GM23338 (cell line): ENCODE measurements around the gene TLR5. TPM values are rescaled to one million over a fixed set of nuclear protein-coding genes. Genes with fewer than 3 reads are reported as not detected.

Source experiments
- ATAC-seq: fragments of 200-7000 bp; cut with Tn5 transposase; 3 replicates; pipeline ENCODE4 v1.9.1; 2020
- DNase-seq: peaks from one replicate; pipeline ENCODE4 v3.0.0-alpha.2; 2015; ENCODE audit warnings: low spot score
- H2AFZ ChIP-seq: fragments of 200-600 bp; sonication (generic); 2 replicates; pipeline ENCODE4 v1.8.0; 2016; ENCODE audit warnings: antibody characterized with exemption, mild to moderate bottlenecking, moderate library complexity
- H3F3A ChIP-seq: fragments of 200-600 bp; sonication (generic); replicated peaks from 2 replicates; pipeline ENCODE4 v1.8.0; 2017; ENCODE audit warnings: antibody characterized with exemption, mixed run types, low read depth
- H3K27ac ChIP-seq: fragments of 200-600 bp; sonication (generic); 2 replicates; pipeline ENCODE4 v1.6.1; 2016; ENCODE audit warnings: low read depth
- H3K27me3 ChIP-seq: fragments of 200-600 bp; sonication (generic); 2 replicates; pipeline ENCODE4 v1.8.0; 2016; ENCODE audit warnings: mild to moderate bottlenecking, mixed run types, moderate library complexity; ENCODE audit not compliant: insufficient read depth
- H3K36me3 ChIP-seq: fragments of 200-600 bp; sonication (generic); 2 replicates; pipeline ENCODE4 v1.8.0; 2016; ENCODE audit warnings: mild to moderate bottlenecking; ENCODE audit not compliant: insufficient read depth
- H3K4me1 ChIP-seq: fragments of 200-600 bp; sonication (generic); 2 replicates; pipeline ENCODE4 v1.8.0; 2016; ENCODE audit warnings: mild to moderate bottlenecking, moderate library complexity; ENCODE audit not compliant: insufficient read depth
- H3K4me2 ChIP-seq: fragments of 200-600 bp; sonication (generic); 2 replicates; pipeline ENCODE4 v1.7.1; 2017; ENCODE audit warnings: mixed run types
- H3K4me3 ChIP-seq: fragments of 200-600 bp; sonication (generic); 2 replicates; pipeline ENCODE4 v1.6.1; 2016; ENCODE audit warnings: mixed run types
- H3K79me2 ChIP-seq: fragments of 200-600 bp; sonication (generic); replicated peaks from 2 replicates; pipeline ENCODE4 v1.8.0; 2017; ENCODE audit warnings: mild to moderate bottlenecking; ENCODE audit not compliant: insufficient read depth
- H3K9me2 ChIP-seq: fragments of 200-600 bp; sonication (generic); 2 replicates; pipeline ENCODE4 v1.8.0; 2017; ENCODE audit not compliant: insufficient read depth
- H4K20me1 ChIP-seq: fragments of 200-600 bp; sonication (generic); replicated peaks from 2 replicates; pipeline ENCODE4 v1.8.0; 2017; ENCODE audit warnings: mild to moderate bottlenecking; ENCODE audit not compliant: insufficient read depth
- H3K27ac Mint-ChIP-seq: 2 replicates; pipeline ENCODE4 v1.8.0; 2020; ENCODE audit warnings: inconsistent platforms, mild to moderate bottlenecking, moderate library complexity, mixed read lengths
- H3K27me3 Mint-ChIP-seq: 3 replicates; pipeline ENCODE4 v1.8.0; 2022; ENCODE audit warnings: low read depth, mild to moderate bottlenecking, moderate library complexity, mixed read lengths, inconsistent platforms; ENCODE audit not compliant: insufficient read depth, poor library complexity
- H3K36me3 Mint-ChIP-seq: 3 replicates; pipeline ENCODE4 v1.8.0; 2021; ENCODE audit warnings: low read depth, mild to moderate bottlenecking, inconsistent platforms, moderate library complexity, mixed read lengths
- H3K4me1 Mint-ChIP-seq: 3 replicates; pipeline ENCODE4 v1.8.0; 2020; ENCODE audit warnings: mild to moderate bottlenecking, inconsistent platforms, mixed read lengths
- H3K4me3 Mint-ChIP-seq: 3 replicates; pipeline ENCODE4 v1.8.0; 2021; ENCODE audit warnings: moderate library complexity, mild to moderate bottlenecking, inconsistent platforms, mixed read lengths
- H3K9me3 Mint-ChIP-seq: 3 replicates; pipeline ENCODE4 v1.8.0; 2020; ENCODE audit warnings: moderate library complexity, mild to moderate bottlenecking, inconsistent platforms, mixed read lengths
- EZH2 ChIP-seq: fragments of 200-600 bp; sonication (generic); IDR thresholded peaks from one replicate; pipeline ENCODE4 v1.8.0; 2017; ENCODE audit warnings: antibody characterized with exemption, mild to moderate bottlenecking, low read depth; ENCODE audit not compliant: unreplicated experiment
- EZH2phosphoT487 ChIP-seq: fragments of 200-600 bp; sonication (generic); IDR thresholded peaks from one replicate; pipeline ENCODE4 v1.8.1; 2018; ENCODE audit warnings: antibody characterized with exemption; ENCODE audit not compliant: unreplicated experiment
- JUNB ChIP-seq: IDR thresholded peaks from one replicate; pipeline ENCODE4 v1.6.1; 2016; ENCODE audit warnings: antibody characterized with exemption; ENCODE audit not compliant: unreplicated experiment
- NANOG ChIP-seq: IDR thresholded peaks from 2 replicates; pipeline ENCODE4 v1.6.1; 2016; ENCODE audit warnings: antibody characterized with exemption, borderline replicate concordance
- POLR2AphosphoS5 ChIP-seq: IDR thresholded peaks from 2 replicates; pipeline ENCODE4 v1.6.1; 2016; ENCODE audit warnings: antibody characterized with exemption, low read depth
- STAT1 ChIP-seq: IDR thresholded peaks from one replicate; pipeline ENCODE4 v1.6.1; 2016; ENCODE audit warnings: antibody characterized with exemption; ENCODE audit not compliant: unreplicated experiment
- ZNF114 ChIP-seq: fragments of 250-450 bp; sonication (Bioruptor Pico); IDR thresholded peaks from 2 replicates; pipeline ENCODE4 v1.5.0; 2020; ENCODE audit warnings: mild to moderate bottlenecking, moderate library complexity
- ZNF331 ChIP-seq: fragments of 250-450 bp; sonication (Bioruptor Pico); IDR thresholded peaks from 2 replicates; pipeline ENCODE4 v1.5.0; 2020; ENCODE audit warnings: low read depth, mild to moderate bottlenecking, moderate library complexity
- polyA plus RNA-seq: library from polyadenylated mRNA; unstranded; fragments of >200 nt; fragmentation: Nextera tagmentation; extraction: Ambion mirVana; gene quantifications from 2 replicates; pipeline ENCODE4 v1.2.1, GENCODE V29; 2016
- total RNA-seq: library from RNA; depleted of rRNA; stranded (reverse); fragments of >200 nt; shearing (Covaris generic); gene quantifications from 2 replicates; pipeline ENCODE4 v1.2.3, GENCODE V29; 2014
- TF ChIP-seq, protein P1 (sequence below): fragments of 250-450 bp; sonication (Bioruptor Pico); IDR thresholded peaks from 2 replicates; pipeline ENCODE4 v1.5.0; 2020; ENCODE audit warnings: mild to moderate bottlenecking, moderate library complexity
- TF ChIP-seq, protein P2 (sequence below), 2 experiments: fragments of 200-600 bp in 1 of 2; sonication (generic) in 1 of 2; conservative IDR thresholded peaks; 2 replicates each; pipeline versions ENCODE4 v1.5.1 to v1.6.1; 2016 to 2017; ENCODE audit warnings: antibody characterized with exemption in 2 of 2, low read depth in 2 of 2, mild to moderate bottlenecking in 2 of 2, moderate library complexity in 1 of 2
- TF ChIP-seq, protein P3 (sequence below): IDR thresholded peaks from 2 replicates; pipeline ENCODE4 v1.6.1; 2016; ENCODE audit warnings: antibody characterized with exemption
- TF ChIP-seq, protein P4 (sequence below): IDR thresholded peaks from one replicate; pipeline ENCODE4 v1.6.1; 2018; ENCODE audit warnings: antibody characterized with exemption; ENCODE audit not compliant: unreplicated experiment

TLR5 gene
- total and polyA plus RNA-seq, 2 experiments from 2014 or later = 0.10 to 0.39 TPM

DNA sequence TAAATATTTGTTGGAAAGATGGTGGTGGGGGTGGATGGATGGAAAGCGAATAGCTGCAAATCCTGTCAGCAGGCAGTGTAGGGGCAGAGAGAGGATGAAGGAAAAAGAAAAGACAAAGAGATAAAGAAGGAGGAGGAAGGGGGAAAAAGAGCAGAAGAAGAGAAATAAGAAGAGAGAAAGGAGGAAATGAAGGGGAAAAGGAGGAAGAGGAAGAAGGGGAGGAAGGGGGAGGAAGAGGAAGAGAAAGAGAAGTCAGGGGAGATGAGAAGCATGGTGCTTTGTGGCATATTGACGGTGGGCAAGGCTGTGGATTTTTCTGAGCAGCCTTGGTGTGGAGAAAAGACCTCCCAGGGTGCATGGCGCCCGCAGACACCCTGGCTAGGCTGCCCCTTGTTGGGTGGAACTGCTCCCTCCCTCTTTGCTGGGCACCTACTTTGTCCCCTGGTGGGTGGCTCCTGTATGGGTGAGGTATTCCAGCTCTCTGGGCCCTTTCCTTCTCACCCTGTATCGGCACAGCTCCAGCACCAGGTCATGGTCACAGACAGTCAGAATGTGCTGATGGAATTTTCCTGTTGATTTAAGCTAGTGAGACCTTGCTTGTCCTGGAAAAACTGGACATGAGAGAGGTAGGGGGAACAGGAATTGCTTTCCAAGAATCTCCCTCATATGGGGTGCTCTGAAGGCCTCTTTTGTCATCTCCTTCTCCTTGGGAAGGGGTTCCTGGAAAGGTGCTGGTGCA lies 45.7 kb upstream of the TLR5 start:
- no peak for ATAC-seq

More for the DNA sequence above, 45.7 kb upstream of the TLR5 start:
- no peak for TF ChIP-seq POLR2AphosphoS5
- no peak for TF ChIP-seq ZNF114 (CRISPR knock-in tag)
- TF ChIP-seq STAT1 = no peak
- TF ChIP-seq, protein P1, sequence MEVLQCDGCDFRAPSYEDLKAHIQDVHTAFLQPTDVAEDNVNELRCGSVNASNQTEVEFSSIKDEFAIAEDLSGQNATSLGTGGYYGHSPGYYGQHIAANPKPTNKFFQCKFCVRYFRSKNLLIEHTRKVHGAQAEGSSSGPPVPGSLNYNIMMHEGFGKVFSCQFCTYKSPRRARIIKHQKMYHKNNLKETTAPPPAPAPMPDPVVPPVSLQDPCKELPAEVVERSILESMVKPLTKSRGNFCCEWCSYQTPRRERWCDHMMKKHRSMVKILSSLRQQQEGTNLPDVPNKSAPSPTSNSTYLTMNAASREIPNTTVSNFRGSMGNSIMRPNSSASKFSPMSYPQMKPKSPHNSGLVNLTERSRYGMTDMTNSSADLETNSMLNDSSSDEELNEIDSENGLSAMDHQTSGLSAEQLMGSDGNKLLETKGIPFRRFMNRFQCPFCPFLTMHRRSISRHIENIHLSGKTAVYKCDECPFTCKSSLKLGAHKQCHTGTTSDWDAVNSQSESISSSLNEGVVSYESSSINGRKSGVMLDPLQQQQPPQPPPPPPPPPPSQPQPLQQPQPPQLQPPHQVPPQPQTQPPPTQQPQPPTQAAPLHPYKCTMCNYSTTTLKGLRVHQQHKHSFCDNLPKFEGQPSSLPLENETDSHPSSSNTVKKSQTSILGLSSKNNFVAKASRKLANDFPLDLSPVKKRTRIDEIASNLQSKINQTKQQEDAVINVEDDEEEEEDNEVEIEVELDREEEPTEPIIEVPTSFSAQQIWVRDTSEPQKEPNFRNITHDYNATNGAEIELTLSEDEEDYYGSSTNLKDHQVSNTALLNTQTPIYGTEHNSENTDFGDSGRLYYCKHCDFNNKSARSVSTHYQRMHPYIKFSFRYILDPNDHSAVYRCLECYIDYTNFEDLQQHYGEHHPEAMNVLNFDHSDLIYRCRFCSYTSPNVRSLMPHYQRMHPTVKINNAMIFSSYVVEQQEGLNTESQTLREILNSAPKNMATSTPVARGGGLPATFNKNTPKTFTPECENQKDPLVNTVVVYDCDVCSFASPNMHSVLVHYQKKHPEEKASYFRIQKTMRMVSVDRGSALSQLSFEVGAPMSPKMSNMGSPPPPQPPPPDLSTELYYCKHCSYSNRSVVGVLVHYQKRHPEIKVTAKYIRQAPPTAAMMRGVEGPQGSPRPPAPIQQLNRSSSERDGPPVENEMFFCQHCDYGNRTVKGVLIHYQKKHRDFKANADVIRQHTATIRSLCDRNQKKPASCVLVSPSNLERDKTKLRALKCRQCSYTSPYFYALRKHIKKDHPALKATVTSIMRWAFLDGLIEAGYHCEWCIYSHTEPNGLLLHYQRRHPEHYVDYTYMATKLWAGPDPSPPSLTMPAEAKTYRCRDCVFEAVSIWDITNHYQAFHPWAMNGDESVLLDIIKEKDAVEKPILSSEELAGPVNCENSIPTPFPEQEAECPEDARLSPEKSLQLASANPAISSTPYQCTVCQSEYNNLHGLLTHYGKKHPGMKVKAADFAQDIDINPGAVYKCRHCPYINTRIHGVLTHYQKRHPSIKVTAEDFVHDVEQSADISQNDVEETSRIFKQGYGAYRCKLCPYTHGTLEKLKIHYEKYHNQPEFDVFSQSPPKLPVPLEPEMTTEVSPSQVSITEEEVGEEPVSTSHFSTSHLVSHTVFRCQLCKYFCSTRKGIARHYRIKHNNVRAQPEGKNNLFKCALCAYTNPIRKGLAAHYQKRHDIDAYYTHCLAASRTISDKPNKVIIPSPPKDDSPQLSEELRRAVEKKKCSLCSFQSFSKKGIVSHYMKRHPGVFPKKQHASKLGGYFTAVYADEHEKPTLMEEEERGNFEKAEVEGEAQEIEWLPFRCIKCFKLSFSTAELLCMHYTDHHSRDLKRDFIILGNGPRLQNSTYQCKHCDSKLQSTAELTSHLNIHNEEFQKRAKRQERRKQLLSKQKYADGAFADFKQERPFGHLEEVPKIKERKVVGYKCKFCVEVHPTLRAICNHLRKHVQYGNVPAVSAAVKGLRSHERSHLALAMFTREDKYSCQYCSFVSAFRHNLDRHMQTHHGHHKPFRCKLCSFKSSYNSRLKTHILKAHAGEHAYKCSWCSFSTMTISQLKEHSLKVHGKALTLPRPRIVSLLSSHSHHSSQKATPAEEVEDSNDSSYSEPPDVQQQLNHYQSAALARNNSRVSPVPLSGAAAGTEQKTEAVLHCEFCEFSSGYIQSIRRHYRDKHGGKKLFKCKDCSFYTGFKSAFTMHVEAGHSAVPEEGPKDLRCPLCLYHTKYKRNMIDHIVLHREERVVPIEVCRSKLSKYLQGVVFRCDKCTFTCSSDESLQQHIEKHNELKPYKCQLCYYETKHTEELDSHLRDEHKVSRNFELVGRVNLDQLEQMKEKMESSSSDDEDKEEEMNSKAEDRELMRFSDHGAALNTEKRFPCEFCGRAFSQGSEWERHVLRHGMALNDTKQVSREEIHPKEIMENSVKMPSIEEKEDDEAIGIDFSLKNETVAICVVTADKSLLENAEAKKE (CRISPR knock-in tag) = no peak
- TF ChIP-seq, protein P2, sequence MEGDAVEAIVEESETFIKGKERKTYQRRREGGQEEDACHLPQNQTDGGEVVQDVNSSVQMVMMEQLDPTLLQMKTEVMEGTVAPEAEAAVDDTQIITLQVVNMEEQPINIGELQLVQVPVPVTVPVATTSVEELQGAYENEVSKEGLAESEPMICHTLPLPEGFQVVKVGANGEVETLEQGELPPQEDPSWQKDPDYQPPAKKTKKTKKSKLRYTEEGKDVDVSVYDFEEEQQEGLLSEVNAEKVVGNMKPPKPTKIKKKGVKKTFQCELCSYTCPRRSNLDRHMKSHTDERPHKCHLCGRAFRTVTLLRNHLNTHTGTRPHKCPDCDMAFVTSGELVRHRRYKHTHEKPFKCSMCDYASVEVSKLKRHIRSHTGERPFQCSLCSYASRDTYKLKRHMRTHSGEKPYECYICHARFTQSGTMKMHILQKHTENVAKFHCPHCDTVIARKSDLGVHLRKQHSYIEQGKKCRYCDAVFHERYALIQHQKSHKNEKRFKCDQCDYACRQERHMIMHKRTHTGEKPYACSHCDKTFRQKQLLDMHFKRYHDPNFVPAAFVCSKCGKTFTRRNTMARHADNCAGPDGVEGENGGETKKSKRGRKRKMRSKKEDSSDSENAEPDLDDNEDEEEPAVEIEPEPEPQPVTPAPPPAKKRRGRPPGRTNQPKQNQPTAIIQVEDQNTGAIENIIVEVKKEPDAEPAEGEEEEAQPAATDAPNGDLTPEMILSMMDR (conservative IDR thresholded peaks at IDR 0.05; ENCODE audit: low read depth in 2 of 2) = no peak
- TF ChIP-seq JUNB = no peak
- TF ChIP-seq ZNF331 (CRISPR knock-in tag) = no peak
- TF ChIP-seq EZH2phosphoT487 = no peak
- TF ChIP-seq, protein P3, sequence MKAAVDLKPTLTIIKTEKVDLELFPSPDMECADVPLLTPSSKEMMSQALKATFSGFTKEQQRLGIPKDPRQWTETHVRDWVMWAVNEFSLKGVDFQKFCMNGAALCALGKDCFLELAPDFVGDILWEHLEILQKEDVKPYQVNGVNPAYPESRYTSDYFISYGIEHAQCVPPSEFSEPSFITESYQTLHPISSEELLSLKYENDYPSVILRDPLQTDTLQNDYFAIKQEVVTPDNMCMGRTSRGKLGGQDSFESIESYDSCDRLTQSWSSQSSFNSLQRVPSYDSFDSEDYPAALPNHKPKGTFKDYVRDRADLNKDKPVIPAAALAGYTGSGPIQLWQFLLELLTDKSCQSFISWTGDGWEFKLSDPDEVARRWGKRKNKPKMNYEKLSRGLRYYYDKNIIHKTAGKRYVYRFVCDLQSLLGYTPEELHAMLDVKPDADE = no peak
- TF ChIP-seq, protein P4, sequence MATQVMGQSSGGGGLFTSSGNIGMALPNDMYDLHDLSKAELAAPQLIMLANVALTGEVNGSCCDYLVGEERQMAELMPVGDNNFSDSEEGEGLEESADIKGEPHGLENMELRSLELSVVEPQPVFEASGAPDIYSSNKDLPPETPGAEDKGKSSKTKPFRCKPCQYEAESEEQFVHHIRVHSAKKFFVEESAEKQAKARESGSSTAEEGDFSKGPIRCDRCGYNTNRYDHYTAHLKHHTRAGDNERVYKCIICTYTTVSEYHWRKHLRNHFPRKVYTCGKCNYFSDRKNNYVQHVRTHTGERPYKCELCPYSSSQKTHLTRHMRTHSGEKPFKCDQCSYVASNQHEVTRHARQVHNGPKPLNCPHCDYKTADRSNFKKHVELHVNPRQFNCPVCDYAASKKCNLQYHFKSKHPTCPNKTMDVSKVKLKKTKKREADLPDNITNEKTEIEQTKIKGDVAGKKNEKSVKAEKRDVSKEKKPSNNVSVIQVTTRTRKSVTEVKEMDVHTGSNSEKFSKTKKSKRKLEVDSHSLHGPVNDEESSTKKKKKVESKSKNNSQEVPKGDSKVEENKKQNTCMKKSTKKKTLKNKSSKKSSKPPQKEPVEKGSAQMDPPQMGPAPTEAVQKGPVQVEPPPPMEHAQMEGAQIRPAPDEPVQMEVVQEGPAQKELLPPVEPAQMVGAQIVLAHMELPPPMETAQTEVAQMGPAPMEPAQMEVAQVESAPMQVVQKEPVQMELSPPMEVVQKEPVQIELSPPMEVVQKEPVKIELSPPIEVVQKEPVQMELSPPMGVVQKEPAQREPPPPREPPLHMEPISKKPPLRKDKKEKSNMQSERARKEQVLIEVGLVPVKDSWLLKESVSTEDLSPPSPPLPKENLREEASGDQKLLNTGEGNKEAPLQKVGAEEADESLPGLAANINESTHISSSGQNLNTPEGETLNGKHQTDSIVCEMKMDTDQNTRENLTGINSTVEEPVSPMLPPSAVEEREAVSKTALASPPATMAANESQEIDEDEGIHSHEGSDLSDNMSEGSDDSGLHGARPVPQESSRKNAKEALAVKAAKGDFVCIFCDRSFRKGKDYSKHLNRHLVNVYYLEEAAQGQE = no peak
- no peak for TF ChIP-seq NANOG
- TF ChIP-seq EZH2 = no peak
- Histone ChIP-seq H3K27ac (no peak overlapping the region), H2AFZ (no peak overlapping the region), H3K27me3 (no peaks in the 10 kb centered on the region), H4K20me1 (no peaks in the 10 kb centered on the region), H3K79me2 (no peaks in the 10 kb centered on the region), H3K4me1 (no peaks in the 10 kb centered on the region), H3K9me2 (no peaks in the 10 kb centered on the region), H3K4me2 (no peak overlapping the region), H3K4me3 (no peak overlapping the region), H3K36me3 (no peaks in the 10 kb centered on the region), H3F3A (no peaks in the 10 kb centered on the region)
- no peak for DNase-seq
- Mint-ChIP-seq H3K9me3 (no peaks in the 10 kb centered on the region), H3K4me3 (no peak overlapping the region), H3K36me3 (no peaks in the 10 kb centered on the region), H3K27me3 (no peaks in the 10 kb centered on the region), H3K4me1 (no peaks in the 10 kb centered on the region; the same call in 2 of the 3 replicates), H3K27ac (no peak overlapping the region)
